CD8-positive, alpha-beta memory T cell (primary cell): ENCODE results near the gene SNX5. TPM values are rescaled to one million over a fixed set of nuclear protein-coding genes. Genes with fewer than 3 reads are reported as not detected.

Source experiments
- CTCF ChIA-PET: fragments of 350-600 bp; sonication (Branson Sonifier 250); formaldehyde crosslinking; loops from one replicate; lab custom pipeline; 2021; ENCODE audit warnings: antibody characterized with exemption; lab: Charles Lee
- POLR2A ChIA-PET: fragments of 350-600 bp; sonication (Branson Sonifier 250); formaldehyde crosslinking; loops from one replicate; lab custom pipeline; 2021; ENCODE audit warnings: antibody characterized with exemption; lab: Charles Lee
- DNase-seq, 5 donors: peaks; one replicate each; pipeline versions ENCODE4 v3.0.0 to v3.0.0-alpha.2; 2020 to 2022; ENCODE audit warnings: mixed read lengths in 1 of 5
- H3K27ac ChIP-seq: one replicate; pipeline ENCODE4 v1.7.0; 2013; ENCODE audit warnings: low read depth, mild to moderate bottlenecking, low read length, moderate library complexity
- H3K27me3 ChIP-seq: 2 replicates; pipeline ENCODE4 v1.7.0; 2013; ENCODE audit warnings: low read length, mild to moderate bottlenecking; ENCODE audit not compliant: insufficient read depth, poor library complexity, severe bottlenecking
- H3K36me3 ChIP-seq: 2 replicates; pipeline ENCODE4 v1.7.0; 2013; ENCODE audit warnings: mild to moderate bottlenecking, low read length, moderate library complexity; ENCODE audit not compliant: insufficient read depth
- H3K4me1 ChIP-seq: 2 replicates; pipeline ENCODE4 v1.7.0; 2013; ENCODE audit warnings: mild to moderate bottlenecking, low read length, moderate library complexity; ENCODE audit not compliant: insufficient read depth
- H3K4me3 ChIP-seq: 2 replicates; pipeline ENCODE4 v1.7.0; 2013; ENCODE audit warnings: mild to moderate bottlenecking, low read length
- H3K9me3 ChIP-seq: 2 replicates; pipeline ENCODE4 v1.7.0; 2013; ENCODE audit warnings: mild to moderate bottlenecking, low read length
- H3K27ac Mint-ChIP-seq, 8 donors: one replicate each; pipeline ENCODE4 v1.8.0; 2020 to 2021; ENCODE audit warnings: mixed read lengths in 8 of 8, mild to moderate bottlenecking in 6 of 8, inconsistent platforms in 3 of 8, moderate library complexity in 3 of 8
- H3K27me3 Mint-ChIP-seq, 2 donors: one replicate each; pipeline ENCODE4 v1.8.0; 2020 to 2021; ENCODE audit warnings: mixed read lengths in 2 of 2, mild to moderate bottlenecking in 1 of 2, moderate library complexity in 1 of 2
- H3K36me3 Mint-ChIP-seq, 3 donors: one replicate each; pipeline ENCODE4 v1.8.0; 2020 to 2021; ENCODE audit warnings: mixed read lengths in 3 of 3, inconsistent platforms in 1 of 3, mild to moderate bottlenecking in 1 of 3
- H3K4me1 Mint-ChIP-seq, 3 donors: one replicate each; pipeline ENCODE4 v1.8.0; 2020 to 2021; ENCODE audit warnings: mixed read lengths in 3 of 3, inconsistent platforms in 1 of 3, mild to moderate bottlenecking in 1 of 3
- H3K4me3 Mint-ChIP-seq, 7 donors: one replicate each; pipeline ENCODE4 v1.8.0; 2020 to 2021; ENCODE audit warnings: mixed read lengths in 7 of 7, mild to moderate bottlenecking in 6 of 7, moderate library complexity in 4 of 7, inconsistent platforms in 2 of 7
- H3K9me3 Mint-ChIP-seq, 5 donors: one replicate each; pipeline ENCODE4 v1.8.0; 2020 to 2022; ENCODE audit warnings: mixed read lengths in 5 of 5, mild to moderate bottlenecking in 3 of 5, moderate library complexity in 2 of 5, inconsistent platforms in 1 of 5
- polyA plus RNA-seq: library from polyadenylated mRNA; unstranded; fragments of 300-500 nt; fragmentation: Illumina TruSeq; gene quantifications from one replicate; pipeline ENCODE4 v1.2.3, GENCODE V29; 2021
- total RNA-seq, 2 experiments: library from RNA; stranded (reverse); gene quantifications; one replicate each; pipeline ENCODE4 v1.2.3, GENCODE V29; 2021

The SNX5 gene
- total and polyA plus RNA-seq, 3 experiments from 2014 or later = 89.0 to 191 (median 174) TPM

GRCh38 chr20:17987988-17988387 lies 19.4 kb upstream of the SNX5 start:
- H3K36me3 ChIP-seq = no peaks in the 10 kb centered on the region
- H3K27ac ChIP-seq = no peak overlapping the region
- Mint-ChIP-seq H3K27ac (peak overlapping the region in 4 of 8 donors; percentile 35 to 86 (median 68)), H3K27me3 (no peaks in the 10 kb centered on the region), H3K36me3 (peaks cover 0 to 41% (median 6%) of the 10 kb centered on the region in 3 donors), H3K9me3 (no peaks in the 10 kb centered on the region), H3K4me1 (peaks cover 13 to 23% (median 17%) of the 10 kb centered on the region in 3 donors), H3K4me3 (peak overlapping the region in 1 of 7 donors; percentile 59)
- ChIA-PET POLR2A (interaction anchor here (0.6 kb wide), 1 partner anchor 10 kb away, joined by 3 read pairs; no protein-coding TSS in a partner anchor), CTCF (no interaction called here)
- H3K4me3 ChIP-seq = no peak overlapping the region
- no peaks in the 10 kb centered on the region for H3K9me3 ChIP-seq
- peak in 2 of 5 donors; percentile 45 to 74 for DNase-seq
- no peaks in the 10 kb centered on the region for H3K27me3 ChIP-seq
- H3K4me1 ChIP-seq = peaks cover 13% of the 10 kb centered on the region

- no peak overlapping the region for H3K27ac ChIP-seq
- peaks cover 3 to 45% (median 12%) of the 10 kb centered on the region in 3 donors for H3K36me3 Mint-ChIP-seq
- DNase-seq = no peak
- H3K9me3 ChIP-seq = no peaks in the 10 kb centered on the region
- CTCF ChIA-PET = no interaction called here
- no peaks in the 10 kb centered on the region for H3K27me3 Mint-ChIP-seq
- no peak overlapping the region for H3K4me3 Mint-ChIP-seq
- no peaks in the 10 kb centered on the region for H3K9me3 Mint-ChIP-seq
- no peak overlapping the region for H3K27ac Mint-ChIP-seq
- no peaks in the 10 kb centered on the region for H3K27me3 ChIP-seq
- no peak overlapping the region for H3K4me3 ChIP-seq
- POLR2A ChIA-PET = interaction anchor here (0.5 kb wide), 1 partner anchor 506 kb away, joined by 5 read pairs; no protein-coding TSS in a partner anchor
- H3K4me1 Mint-ChIP-seq = peaks cover 13 to 29% (median 17%) of the 10 kb centered on the region in 3 donors
- peaks cover 13% of the 10 kb centered on the region for H3K4me1 ChIP-seq
- H3K36me3 ChIP-seq = no peaks in the 10 kb centered on the region
Measured at GRCh38 chr20:17985388-17986018, 16.9 kb upstream of the SNX5 start.

GRCh38 chr20:17976305-17976704 lies 7.7 kb upstream of the SNX5 start:
- Histone ChIP-seq H3K36me3 (no peaks in the 10 kb centered on the region), H3K4me3 (no peak overlapping the region), H3K27me3 (no peaks in the 10 kb centered on the region), H3K27ac (no peak overlapping the region), H3K9me3 (no peaks in the 10 kb centered on the region), H3K4me1 (peaks cover 18% of the 10 kb centered on the region)
- ChIA-PET CTCF (no interaction called here), POLR2A (no interaction called here)
- no peaks in the 10 kb centered on the region for H3K9me3 Mint-ChIP-seq
- H3K4me3 Mint-ChIP-seq = no peak overlapping the region
- DNase-seq = no peak
- peaks cover 3 to 35% (median 8%) of the 10 kb centered on the region in 3 donors for H3K36me3 Mint-ChIP-seq
- peak overlapping the region in 2 of 8 donors; percentile 4 to 31 for H3K27ac Mint-ChIP-seq
- no peaks in the 10 kb centered on the region for H3K27me3 Mint-ChIP-seq
- H3K4me1 Mint-ChIP-seq = peaks cover 23 to 46% (median 38%) of the 10 kb centered on the region in 3 donors

- no peaks in the 10 kb centered on the region for H3K27me3 ChIP-seq
- CTCF ChIA-PET = no interaction called here
- no peak for DNase-seq
- peaks cover 34% of the 10 kb centered on the region for H3K4me1 ChIP-seq
- H3K27me3 Mint-ChIP-seq = no peaks in the 10 kb centered on the region
- no peaks in the 10 kb centered on the region for H3K9me3 Mint-ChIP-seq
- no peaks in the 10 kb centered on the region for H3K36me3 ChIP-seq
- peak overlapping the region; percentile 90 for H3K27ac ChIP-seq
- peaks cover 41 to 63% (median 63%) of the 10 kb centered on the region in 3 donors for H3K4me1 Mint-ChIP-seq
- POLR2A ChIA-PET = interaction anchor here (0.7 kb wide), 1 partner anchor 26 kb away, joined by 4 read pairs; no protein-coding TSS in a partner anchor
- H3K27ac Mint-ChIP-seq = peak overlapping the region in 7 of 8 donors; percentile 3 to 97 (median 79)
- H3K36me3 Mint-ChIP-seq = peaks cover 0 to 47% (median 3%) of the 10 kb centered on the region in 3 donors
- H3K9me3 ChIP-seq = no peaks in the 10 kb centered on the region
- H3K4me3 Mint-ChIP-seq = peak overlapping the region; percentile 66 to 97 (median 92)
- H3K4me3 ChIP-seq = no peak overlapping the region
Measured at GRCh38 chr20:17972121-17972520, 3.5 kb upstream of the SNX5 start.

- H3K4me3 Mint-ChIP-seq = peak overlapping the region; percentile 69 to 97 (median 94)
- peak overlapping the region; percentile 95 for H3K4me3 ChIP-seq
- H3K27ac Mint-ChIP-seq = peak overlapping the region; percentile 15 to 99 (median 74)
- peaks cover 0 to 47% (median 2%) of the 10 kb centered on the region in 3 donors for H3K36me3 Mint-ChIP-seq
- H3K9me3 ChIP-seq = no peaks in the 10 kb centered on the region
- POLR2A ChIA-PET = interaction anchor here (0.7 kb wide), 1 partner anchor 26 kb away, joined by 4 read pairs; no protein-coding TSS in a partner anchor
- peaks cover 36% of the 10 kb centered on the region for H3K4me1 ChIP-seq
- peaks cover 48 to 69% (median 69%) of the 10 kb centered on the region in 3 donors for H3K4me1 Mint-ChIP-seq
- CTCF ChIA-PET = interaction anchor here (1.5 to 2.3 kb wide), 2 partner anchors 24 to 289 kb away, joined by 6 to 7 read pairs; partner anchors contain the start of gene RRBP1
- H3K27me3 ChIP-seq = no peaks in the 10 kb centered on the region
- peak overlapping the region; percentile 90 for H3K27ac ChIP-seq
- DNase-seq = no peak
- H3K36me3 ChIP-seq = no peaks in the 10 kb centered on the region
- no peaks in the 10 kb centered on the region for H3K27me3 Mint-ChIP-seq
- no peaks in the 10 kb centered on the region for H3K9me3 Mint-ChIP-seq
Measured at GRCh38 chr20:17971300-17972013, 2.9 kb upstream of the SNX5 start.

GRCh38 chr20:17969884-17970409 lies 1.4 kb upstream of the SNX5 start:
- Mint-ChIP-seq H3K27ac (peak overlapping the region; percentile 96 to 99 (median 98)), H3K27me3 (no peaks in the 10 kb centered on the region), H3K4me1 (peaks cover 59 to 81% (median 77%) of the 10 kb centered on the region in 3 donors), H3K9me3 (no peaks in the 10 kb centered on the region), H3K36me3 (peaks cover 0 to 36% (median 0%) of the 10 kb centered on the region in 3 donors), H3K4me3 (peak overlapping the region; percentile 92 to 98 (median 96))
- Histone ChIP-seq H3K27ac (peak overlapping the region; percentile 90), H3K9me3 (no peaks in the 10 kb centered on the region), H3K4me3 (peak overlapping the region; percentile 95), H3K4me1 (peaks cover 50% of the 10 kb centered on the region), H3K36me3 (no peaks in the 10 kb centered on the region), H3K27me3 (no peaks in the 10 kb centered on the region)
- CTCF ChIA-PET = interaction anchor here (1.5 to 2.3 kb wide), 2 partner anchors 26 to 288 kb away, joined by 6 to 7 read pairs; partner anchors contain the start of gene RRBP1
- POLR2A ChIA-PET = interaction anchor here (2.7 kb wide), 1 partner anchor 288 kb away, joined by 17 read pairs; the partner anchor contains the start of gene RRBP1
- DNase-seq = peak; percentile 13 to 55 (median 21)

GRCh38 chr20:17969278-17969883 lies 787 bp upstream of the SNX5 start:
- Histone ChIP-seq H3K9me3 (no peaks in the 10 kb centered on the region), H3K4me1 (peaks cover 55% of the 10 kb centered on the region), H3K4me3 (peak overlapping the region; percentile 95), H3K27me3 (no peaks in the 10 kb centered on the region), H3K36me3 (no peaks in the 10 kb centered on the region), H3K27ac (peak overlapping the region; percentile 90)
- peaks cover 0 to 34% (median 0%) of the 10 kb centered on the region in 3 donors for H3K36me3 Mint-ChIP-seq
- H3K27ac Mint-ChIP-seq = peak overlapping the region; percentile 96 to 99 (median 98)
- ChIA-PET POLR2A (interaction anchor here (2.7 kb wide), 1 partner anchor 287 kb away, joined by 17 read pairs; the partner anchor contains the start of gene RRBP1), CTCF (interaction anchor here (1.1 to 2.3 kb wide), 2 partner anchors 29 to 287 kb away, joined by 3 to 7 read pairs; partner anchors contain the start of gene RRBP1)
- no peaks in the 10 kb centered on the region for H3K27me3 Mint-ChIP-seq
- H3K9me3 Mint-ChIP-seq = no peaks in the 10 kb centered on the region
- peak overlapping the region; percentile 92 to 98 (median 96) for H3K4me3 Mint-ChIP-seq
- peaks cover 62 to 82% (median 77%) of the 10 kb centered on the region in 3 donors for H3K4me1 Mint-ChIP-seq
- DNase-seq = peak in 3 of 5 donors; percentile 46 to 68 (median 50)
